GM12878 (cell line): ENCODE data around the gene ATL3. TPM values are rescaled to one million over a fixed set of nuclear protein-coding genes. Genes with fewer than 3 reads are reported as not detected.

Experiments
- ATAC-seq: fragments of 200-7000 bp; cut with Tn5 transposase; 3 replicates; pipeline ENCODE4 v1.9.1; 2020; ENCODE audit warnings: mild to moderate bottlenecking, moderate library complexity
- BruUV-seq: library from RNA; stranded (reverse); fragments of 400-500 nt; replicated peaks from 2 replicates; lab custom pipeline; 2021; lab: Mats Ljungman, UMichigan
- CTCF ChIA-PET: fragments of 300-600 bp; sonication (Branson Sonifier 250); formaldehyde crosslinking; extraction: SDS; loops from one replicate; lab custom pipeline; 2021; ENCODE audit warnings: inconsistent platforms; lab: Yijun Ruan, JAX
- POLR2A ChIA-PET: fragments of 350-600 bp; formaldehyde crosslinking; extraction: SDS; loops from one replicate; lab custom pipeline; 2021; ENCODE audit warnings: inconsistent platforms; lab: Charles Lee
- RAD21 ChIA-PET: fragments of 300-600 bp; sonication (Branson Sonifier 250); formaldehyde crosslinking; loops from one replicate; lab custom pipeline; 2023; ENCODE audit warnings: antibody characterized with exemption; ENCODE audit not compliant: unreplicated experiment; lab: Charles Lee
- SMC1A ChIA-PET: fragments of 300-600 bp; sonication (Branson Sonifier 250); formaldehyde crosslinking; loops from one replicate; lab custom pipeline; 2023; ENCODE audit not compliant: unreplicated experiment, uncharacterized antibody; lab: Charles Lee
- DNase-seq: peaks from one replicate; pipeline ENCODE4 v3.0.0-alpha.2; 2011; ENCODE audit warnings: low read depth, low spot score
- FAIRE-seq: peaks from 3 replicates; lab custom pipeline; 2011; peaks lifted over from hg19 to GRCh38; lab: Jason Lieb, UNC
- H2AFZ ChIP-seq: 2 replicates; pipeline ENCODE4 v1.6.0; 2011; ENCODE audit warnings: low read depth, low read length, control low read depth; ENCODE audit not compliant: control insufficient read depth
- H3K27ac ChIP-seq: 2 replicates; pipeline ENCODE4 v1.5.1; 2011; ENCODE audit warnings: control low read depth; ENCODE audit not compliant: control insufficient read depth, insufficient read depth
- H3K27me3 ChIP-seq, 2 experiments: replicated peaks in 1 of 2; 2 replicates each; pipeline versions ENCODE4 v1.6.0 to v1.6.1; 2011; ENCODE audit warnings: low read length in 1 of 2; ENCODE audit not compliant: control insufficient read depth in 2 of 2, insufficient read depth in 2 of 2
- H3K36me3 ChIP-seq, 2 experiments: 2 replicates each; pipeline ENCODE4 v1.5.1; 2011; ENCODE audit warnings: low read length in 1 of 2; ENCODE audit not compliant: control insufficient read depth in 2 of 2, insufficient read depth in 2 of 2
- H3K4me1 ChIP-seq: 2 replicates; pipeline ENCODE4 v1.6.1; 2011; ENCODE audit warnings: mild to moderate bottlenecking, low read length, moderate library complexity, mixed read lengths; ENCODE audit not compliant: control insufficient read depth, insufficient read depth
- H3K4me2 ChIP-seq: 2 replicates; pipeline ENCODE4 v1.6.0; 2011; ENCODE audit warnings: control low read depth; ENCODE audit not compliant: control insufficient read depth, insufficient read depth
- H3K4me3 ChIP-seq: fragments of 200-600 bp; sonication (generic); 2 replicates; pipeline ENCODE4 v1.5.1; 2016
- H3K79me2 ChIP-seq: 2 replicates; pipeline ENCODE4 v1.6.0; 2011; ENCODE audit warnings: low read length; ENCODE audit not compliant: control insufficient read depth, insufficient read depth
- H3K9ac ChIP-seq: 2 replicates; pipeline ENCODE4 v1.8.0; 2011; ENCODE audit warnings: low read length, control low read depth, mixed read lengths; ENCODE audit not compliant: control insufficient read depth, insufficient read depth
- H3K9me3 ChIP-seq: replicated peaks from 3 replicates; pipeline ENCODE4 v1.5.1; 2011; ENCODE audit warnings: mild to moderate bottlenecking, low read length; ENCODE audit not compliant: control insufficient read depth, insufficient read depth
- H4K20me1 ChIP-seq: 2 replicates; pipeline ENCODE4 v1.6.0; 2011; ENCODE audit not compliant: control insufficient read depth, insufficient read depth
- BCL11A ChIP-seq: IDR thresholded peaks from 2 replicates; pipeline ENCODE4 v1.6.1; 2011; ENCODE audit warnings: low read depth, low read length
- CREM ChIP-seq: IDR thresholded peaks from 2 replicates; pipeline ENCODE4 v1.6.1; 2014; ENCODE audit warnings: antibody characterized with exemption, low read depth
- HCFC1 ChIP-seq: fragments of 150-350 bp; IDR thresholded peaks from 2 replicates; pipeline ENCODE4 v1.6.1; 2014; ENCODE audit warnings: low read length
- HDAC2 ChIP-seq: fragments of 200-600 bp; sonication (generic); IDR thresholded peaks from 2 replicates; pipeline ENCODE4 v1.6.1; 2017
- IKZF1 ChIP-seq: fragments of 450-650 bp; conservative IDR thresholded peaks from 2 replicates; pipeline ENCODE4 v1.6.1; 2017; ENCODE audit warnings: antibody characterized with exemption, mild to moderate bottlenecking
- NR2F1 ChIP-seq: fragments of 450-650 bp; conservative IDR thresholded peaks from 2 replicates; pipeline ENCODE4 v1.6.1; 2017; ENCODE audit warnings: mild to moderate bottlenecking
- PML ChIP-seq: IDR thresholded peaks from 2 replicates; pipeline ENCODE4 v1.6.1; 2012; ENCODE audit warnings: low read length, inconsistent platforms
- POLR2AphosphoS2 ChIP-seq: IDR thresholded peaks from 2 replicates; pipeline ENCODE4 v1.6.1; 2011; ENCODE audit warnings: low read depth, mild to moderate bottlenecking, low read length, improper control_type of control experiment, moderate library complexity
- SUPT20H ChIP-seq: IDR thresholded peaks from 2 replicates; pipeline ENCODE4 v1.6.1; 2011; ENCODE audit warnings: low read depth, mild to moderate bottlenecking, low read length, moderate library complexity, borderline replicate concordance; ENCODE audit not compliant: control insufficient read depth
- YBX1 ChIP-seq: fragments of 450-650 bp; IDR thresholded peaks from 2 replicates; pipeline ENCODE4 v1.6.1; 2016; ENCODE audit warnings: antibody characterized with exemption
- YY1 ChIP-seq: IDR thresholded peaks from 2 replicates; pipeline ENCODE4 v1.6.1; 2011; ENCODE audit warnings: low read depth, mild to moderate bottlenecking, low read length
- WGBS: methylation state at CpG from one replicate; pipeline ENCODE4 v1.1.6; 2016; ENCODE audit warnings: low lambda C conversion rate; ENCODE audit not compliant: insufficient replicate concordance, insufficient coverage; ENCODE audit errors: missing lambda C conversion rate; 5-methylcytosine and 5-hydroxymethylcytosine counted together
- in situ Hi-C: fragments of 300-500 bp; cut with MboI; formaldehyde crosslinking; loops from 9 replicates; pipeline ENCODE4 v1.14.3; 2018; ENCODE audit warnings: mixed read lengths
- intact Hi-C: fragments of 100-400 bp; cut with micrococcal nuclease; formaldehyde crosslinking; loops from one replicate; pipeline ENCODE4 v1.14.2; 2022; ENCODE audit not compliant: unreplicated experiment
- polyA plus RNA-seq, 11 experiments: library from polyadenylated mRNA; depleted of rRNA in 4 of 11; unstranded in 6 of 11; stranded (reverse) in 5 of 11; fragments of >200 nt; fragmentation: Nextera tagmentation in 4 of 11; fragmentation: Illumina TruSeq in 1 of 11; extraction: Ambion mirVana in 4 of 11; extraction: Trizol in 1 of 11; gene quantifications; 1 replicate in 1 of 11; 2 replicates in 10 of 11; pipeline versions ENCODE4 v1.2.1 to v1.2.3, GENCODE V29; 2011 to 2016; ENCODE audit warnings: inconsistent platforms in 2 of 11, missing spikeins in 2 of 11, low read depth in 1 of 11
- total RNA-seq, 4 experiments: library from RNA; depleted of rRNA in 3 of 4; stranded (reverse); fragments of >200 nt in 3 of 4; fragmentation: Illumina TruSeq in 1 of 4; extraction: Trizol in 1 of 4; gene quantifications; 2 replicates each; pipeline versions ENCODE4 v1.2.1 to v1.2.3, GENCODE V29; 2013 to 2021

Gene ATL3
- total and polyA plus RNA-seq, 10 of the 15 experiments (the other 5 are each of a cell fraction or from before 2014, with no cell fraction given) = 12.0 to 36.0 (median 21.5) TPM

DNA sequence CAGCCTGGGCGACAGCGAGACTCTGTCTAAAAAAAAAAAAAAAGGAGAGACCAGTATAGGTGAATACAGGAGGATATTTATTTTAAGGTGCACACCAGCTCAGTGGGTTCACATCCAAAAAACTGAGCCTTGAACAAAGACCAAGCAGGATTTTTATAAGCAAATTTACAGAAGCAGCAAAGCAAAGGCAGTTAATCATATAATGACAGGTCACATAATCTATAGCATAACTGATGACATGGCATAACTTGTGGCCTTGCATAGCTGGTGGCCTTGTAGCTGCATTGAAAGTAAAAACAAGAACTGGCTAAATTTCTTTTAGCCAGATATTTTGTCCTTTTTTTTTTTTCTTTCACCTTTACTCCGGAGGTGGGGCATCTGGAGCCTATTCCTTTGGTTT is 54.2 kb downstream of the ATL3 start:
- TF ChIP-seq SUPT20H = no peak
- no peak for TF ChIP-seq YBX1
- no peak for TF ChIP-seq PML
- TF ChIP-seq HCFC1 = no peak
- TF ChIP-seq HDAC2 = no peak
- TF ChIP-seq CREM = no peak
- RAD21 ChIA-PET = no interaction called here
- H3K4me2 ChIP-seq = no peak overlapping the region
- ATAC-seq = no peak
- H3K36me3 ChIP-seq = no peaks in the 10 kb centered on the region
- BruUV-seq = no TSS peak
- SMC1A ChIA-PET = interaction anchor here (0.6 kb wide), 1 partner anchor 60 kb away, joined by 4 read pairs; no protein-coding TSS in a partner anchor
- H3K9ac ChIP-seq = no peak overlapping the region
- CTCF ChIA-PET = interaction anchor here (0.9 to 1.3 kb wide), 2 partner anchors 19 to 22 kb away, joined by 3 read pairs; no protein-coding TSS in a partner anchor
- H3K4me1 ChIP-seq = peaks cover 4% of the 10 kb centered on the region
- H3K79me2 ChIP-seq = no peaks in the 10 kb centered on the region
- H2AFZ ChIP-seq = no peak overlapping the region
- H4K20me1 ChIP-seq = no peaks in the 10 kb centered on the region
- H3K4me3 ChIP-seq = no peak overlapping the region
- no peaks in the 10 kb centered on the region; a peak in 1 of 4 replicates for H3K27me3 ChIP-seq
- no peak overlapping the region for H3K27ac ChIP-seq
- in situ Hi-C loops = no loop called here
- POLR2A ChIA-PET = interaction anchor here (0.6 kb wide), 1 partner anchor 734 kb away, joined by 5 read pairs; no protein-coding TSS in a partner anchor
- no peaks in the 10 kb centered on the region for H3K9me3 ChIP-seq
- no peak for DNase-seq
- intact Hi-C loops = no loop called here
- no peak for FAIRE-seq
- WGBS = no CpG with 5 or more reads among the region's 3 CpGs

DNA sequence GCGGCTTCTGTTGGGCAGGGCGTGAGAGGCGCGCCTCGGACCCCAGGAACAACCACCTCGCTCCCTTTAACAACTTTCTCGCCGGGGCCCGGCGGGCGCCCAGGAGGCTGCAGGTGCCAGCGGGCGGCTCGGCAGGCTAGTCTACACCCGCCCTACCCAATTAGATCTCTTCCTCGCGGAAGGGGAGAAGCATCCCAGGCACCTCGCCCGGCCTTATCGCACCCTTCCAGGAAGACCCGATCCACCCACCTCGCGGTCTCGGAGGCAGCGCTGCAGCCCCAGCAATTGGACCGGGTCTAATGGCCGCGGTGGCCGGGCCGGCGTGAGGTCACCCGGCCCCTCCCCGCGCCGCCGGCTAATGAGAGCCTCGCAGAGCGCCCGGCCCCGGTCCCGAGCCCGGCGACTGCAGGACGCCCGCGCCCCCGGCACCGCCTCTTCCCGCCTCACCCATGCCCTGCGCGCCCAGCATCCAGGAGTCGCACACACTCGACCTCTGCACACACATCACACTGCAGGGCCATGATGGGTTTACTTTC is 57.0 kb downstream of the ATL3 start, which contains the start of gene PLAAT3:
Gene PLAAT3 (minus strand): TSS at position 298 of the 536 bp plus-strand sequence. CDS start 419 bp downstream, outside the sequence.
- no peaks in the 10 kb centered on the region; a peak in 1 of 4 replicates for H3K27me3 ChIP-seq
- H3K27ac ChIP-seq = no peak within 1 kb of the TSS
- H2AFZ ChIP-seq = peak within 1 kb of the TSS; percentile 73
- H3K4me1 ChIP-seq = peaks cover 4% of the 10 kb centered on the region
- H3K36me3 ChIP-seq = no peaks in the 10 kb centered on the region
- no peaks in the 10 kb centered on the region for H3K79me2 ChIP-seq
- DNase-seq (no peak), ATAC-seq (peak; percentile 85), FAIRE-seq (no peak)
- H3K4me2 ChIP-seq = peak within 1 kb of the TSS; percentile 98
- in situ Hi-C loops = no loop called here
- no TSS peak for BruUV-seq
- ChIA-PET SMC1A (no interaction called here), CTCF (no interaction called here), POLR2A (no interaction called here), RAD21 (no interaction called here)
- WGBS = under 1% methylated on average over 44 of the region's 53 CpGs
- H4K20me1 ChIP-seq = no peaks in the 10 kb centered on the region
- H3K4me3 ChIP-seq = peak within 1 kb of the TSS; percentile 75
- peak within 1 kb of the TSS; percentile 35; the same call in 1 of the 2 replicates for H3K9ac ChIP-seq
- H3K9me3 ChIP-seq = no peaks in the 10 kb centered on the region
- intact Hi-C loops = no loop called here
- peak; percentile 64 for TF ChIP-seq YY1
- TF ChIP-seq POLR2AphosphoS2 = no peak
- no peak for TF ChIP-seq BCL11A
- 0 out of 2 replicates have a peak, but pooled peaks have one; percentile 27 for TF ChIP-seq NR2F1
- 0 out of 2 replicates have a peak, but pooled peaks have one; percentile 22 for TF ChIP-seq IKZF1
